Right ventricle myocardium inferior (tissue), 1 donor: ENCODE results near the gene KRTAP5-5. TPM values are rescaled to one million over a fixed set of nuclear protein-coding genes. Genes with fewer than 3 reads are reported as not detected.
"Not testable (repeated sequence)": the region's sequence is repeated elsewhere in the genome, so short reads cannot be mapped to it uniquely, and the experiment has no call there.

Experiments
- ATAC-seq: fragments of 200-7000 bp; cut with Tn5 transposase; one replicate; pipeline ENCODE4 v1.9.1; 2020; ENCODE audit warnings: mild to moderate bottlenecking, moderate library complexity
- DNase-seq: peaks from one replicate; pipeline ENCODE4 v3.0.0; 2021; ENCODE audit errors: missing footprints
- intact Hi-C: fragments of 100-400 bp; cut with DNase I; formaldehyde crosslinking; loops from one replicate; pipeline ENCODE4 v1.11.0; 2022
- total RNA-seq: library from RNA; stranded (reverse); fragmentation: NEBNext Ultra II Directional; extraction: Animal tissue kit (Norgen Biotek cat#: 25700); gene quantifications from one replicate; pipeline ENCODE4 v1.2.1, GENCODE V29; 2021
- donor health status: DM: no; HTN: yes; CAD: no; lungs with severe emphysema.

KRTAP5-5 gene
- total RNA-seq, 1 donor from 2014 or later = not detected

- ATAC-seq = no peak
- no peak for DNase-seq
- intact Hi-C loops = no loop called here
These were observed 39.4 kb downstream of the KRTAP5-5 start for GRCh38 chr11:1668911-1669473.

GRCh38 chr11:1669546-1670218 is 40.1 kb downstream of the KRTAP5-5 start:
- ATAC-seq (no peak), DNase-seq (no peak)
- intact Hi-C loops = no loop called here

GRCh38 chr11:1670457-1670856 is 40.9 kb downstream of the KRTAP5-5 start:
- ATAC-seq, DNase-seq, intact Hi-C loops: not testable (repeated sequence)

- ATAC-seq (no peak), DNase-seq (peak; percentile 5)
- intact Hi-C loops = no loop called here
These were observed 41.4 kb downstream of the KRTAP5-5 start for GRCh38 chr11:1670905-1671371.

GRCh38 chr11:1671658-1672057 is 42.1 kb downstream of the KRTAP5-5 start:
- peak; percentile 7 for DNase-seq
- no peak for ATAC-seq
- intact Hi-C loops = no loop called here

GRCh38 chr11:1672613-1673350 is 43.2 kb downstream of the KRTAP5-5 start:
- ATAC-seq (no peak), DNase-seq (peak; percentile 8)
- intact Hi-C loops = no loop called here

GRCh38 chr11:1673446-1674172 is 44.0 kb downstream of the KRTAP5-5 start:
- no peak for ATAC-seq
- intact Hi-C loops = no loop called here
- no peak for DNase-seq

GRCh38 chr11:1674173-1675131 is 44.9 kb downstream of the KRTAP5-5 start:
- DNase-seq (no peak), ATAC-seq (no peak)
- intact Hi-C loops = no loop called here

- intact Hi-C loops = no loop called here
- ATAC-seq = no peak
- no peak for DNase-seq
These were observed 46.1 kb downstream of the KRTAP5-5 start for GRCh38 chr11:1675536-1676228.

- no peak for DNase-seq
- no peak for ATAC-seq
- intact Hi-C loops = no loop called here
These were observed 46.7 kb downstream of the KRTAP5-5 start for GRCh38 chr11:1676229-1676740.

GRCh38 chr11:1679881-1680280 is 50.3 kb downstream of the KRTAP5-5 start:
- no peak for DNase-seq
- intact Hi-C loops = no loop called here
- ATAC-seq = no peak

Other genes with a start within 250 kb of the KRTAP5-5 start
- gene BRSK2, start 239.8 kb upstream of the KRTAP5-5 start, total RNA-seq = 1.4 TPM
- gene MOB2, start 143.0 kb upstream of the KRTAP5-5 start, total RNA-seq = 48.7 TPM
- 10.5 TPM for gene DUSP8, start 57.5 kb upstream of the KRTAP5-5 start, total RNA-seq
- gene KRTAP5-1, start 44.5 kb upstream of the KRTAP5-5 start, total RNA-seq = not detected
- not detected for gene KRTAP5-2, start 31.5 kb upstream of the KRTAP5-5 start, total RNA-seq
- gene KRTAP5-3, start 21.3 kb upstream of the KRTAP5-5 start, total RNA-seq = not detected
- gene KRTAP5-4, start 7.6 kb upstream of the KRTAP5-5 start, total RNA-seq = not detected
- not detected for gene KRTAP5-6, start 67.4 kb downstream of the KRTAP5-5 start, total RNA-seq
- gene IFITM10, start 120.8 kb downstream of the KRTAP5-5 start, total RNA-seq = 0.92 TPM
- gene CTSD, start 134.2 kb downstream of the KRTAP5-5 start, total RNA-seq = 957 TPM
- gene SYT8, start 205.2 kb downstream of the KRTAP5-5 start, total RNA-seq = not detected
- 0.35 TPM for gene TNNI2, start 209.2 kb downstream of the KRTAP5-5 start, total RNA-seq
- 22.5 TPM for gene LSP1, start 223.3 kb downstream of the KRTAP5-5 start, total RNA-seq